Activated B cell treated with CpG ODN at 0.5 μM for 24 hours (primary cell): ENCODE data around the gene POLR2I. TPM values are rescaled to one million over a fixed set of nuclear protein-coding genes. Genes with fewer than 3 reads are reported as not detected.
"Not testable (repeated sequence)": the region's sequence is repeated elsewhere in the genome, so short reads cannot be mapped to it uniquely, and the experiment has no call there.

Source experiments
- ATAC-seq: fragments of 200-7000 bp; cut with Tn5 transposase; one replicate; pipeline ENCODE4 v1.10.0; 2021; ENCODE audit warnings: low read depth, mild to moderate bottlenecking, moderate library complexity
- CTCF ChIA-PET: fragments of 350-600 bp; sonication (Branson Sonifier 250); formaldehyde crosslinking; loops from one replicate; lab custom pipeline; 2021; ENCODE audit warnings: antibody characterized with exemption; lab: Charles Lee
- POLR2A ChIA-PET: fragments of 350-600 bp; sonication (Branson Sonifier 250); formaldehyde crosslinking; loops from one replicate; lab custom pipeline; 2021; ENCODE audit warnings: antibody characterized with exemption; lab: Charles Lee
- DNase-seq: peaks from one replicate; pipeline ENCODE4 v3.0.0; 2022
- H3K27ac Mint-ChIP-seq: one replicate; pipeline ENCODE4 v1.8.0; 2020; ENCODE audit warnings: mixed read lengths
- H3K27me3 Mint-ChIP-seq: one replicate; pipeline ENCODE4 v1.8.0; 2021; ENCODE audit warnings: mixed read lengths
- H3K36me3 Mint-ChIP-seq: one replicate; pipeline ENCODE4 v1.8.0; 2021; ENCODE audit warnings: low read depth, mixed read lengths
- H3K4me1 Mint-ChIP-seq: one replicate; pipeline ENCODE4 v1.8.0; 2021; ENCODE audit warnings: mixed read lengths
- H3K4me3 Mint-ChIP-seq: one replicate; pipeline ENCODE4 v1.8.0; 2020; ENCODE audit warnings: mild to moderate bottlenecking, mixed read lengths
- H3K9me3 Mint-ChIP-seq: one replicate; pipeline ENCODE4 v1.8.0; 2020; ENCODE audit warnings: mixed read lengths
- CTCF ChIP-seq: fragments of 200-600 bp; IDR thresholded peaks from one replicate; pipeline ENCODE4 v1.8.0; 2022; ENCODE audit warnings: antibody characterized with exemption, mild to moderate bottlenecking
- intact Hi-C: fragments of 100-400 bp; cut with micrococcal nuclease; formaldehyde crosslinking; loops from one replicate; pipeline ENCODE4 v1.15.1; 2024
- total RNA-seq: library from RNA; stranded (reverse); gene quantifications from 2 replicates; pipeline ENCODE4 v1.2.3, GENCODE V29; 2022

Gene POLR2I
- total RNA-seq, 1 donor from 2014 or later = 46.6 TPM

- DNase-seq = no peak
- intact Hi-C loops = no loop called here
- Mint-ChIP-seq H3K4me1 (peaks cover 14% of the 10 kb centered on the region), H3K9me3 (no peaks in the 10 kb centered on the region), H3K27ac (peak overlapping the region; percentile 30), H3K36me3 (peaks cover 19% of the 10 kb centered on the region), H3K4me3 (no peak overlapping the region), H3K27me3 (peaks cover 2% of the 10 kb centered on the region)
- POLR2A ChIA-PET = interaction anchor here (0.6 to 1.5 kb wide), 3 partner anchors 9 to 22 kb away, joined by 4 to 7 read pairs (median 6); partner anchors contain the start of gene TBCB
- TF ChIP-seq CTCF = no peak
- ATAC-seq = no peak
- CTCF ChIA-PET = interaction anchor here (1.4 to 2.4 kb wide), 2 partner anchors 8 to 9 kb away, joined by 3 to 12 read pairs; no protein-coding TSS in a partner anchor
These were observed 22.4 kb upstream of the POLR2I start for GRCh38 chr19:36136964-36137686.

GRCh38 chr19:36134867-36135266 is 20.2 kb upstream of the POLR2I start:
- H3K9me3 Mint-ChIP-seq, intact Hi-C loops, CTCF ChIA-PET, ATAC-seq, POLR2A ChIA-PET, H3K36me3 Mint-ChIP-seq, H3K4me3 Mint-ChIP-seq, H3K27ac Mint-ChIP-seq, DNase-seq, H3K27me3 Mint-ChIP-seq: not testable (repeated sequence)
- peaks cover 11% of the 10 kb centered on the region for H3K4me1 Mint-ChIP-seq

- not testable (repeated sequence) for H3K4me3 Mint-ChIP-seq, ATAC-seq
These were observed 16.5 kb upstream of the POLR2I start for GRCh38 chr19:36131221-36131620.

GRCh38 chr19:36128392-36128736 is 13.7 kb upstream of the POLR2I start:
- ATAC-seq = peak; percentile 23
- TF ChIP-seq CTCF = no peak
- intact Hi-C loops = loop anchor here (1.0 to 5.0 kb wide), 5 partner anchors 11 to 1379 kb away; partner anchors contain the start of genes TBCB, ZNF146, ZNF566 and ZNF793
- POLR2A ChIA-PET = interaction anchor here (0.6 to 4.3 kb wide), 12 partner anchors 8 to 1524 kb away, joined by 3 to 65 read pairs (median 6); partner anchors contain the start of genes ALKBH6, CAPNS1, POLR2I and TBCB
- no peak for DNase-seq
- Mint-ChIP-seq H3K4me3 (peak overlapping the region; percentile 92), H3K27ac (peak overlapping the region; percentile 98), H3K27me3 (no peaks in the 10 kb centered on the region), H3K4me1 (peaks cover 18% of the 10 kb centered on the region), H3K9me3 (no peaks in the 10 kb centered on the region), H3K36me3 (peaks cover 27% of the 10 kb centered on the region)
- CTCF ChIA-PET = interaction anchor here (0.6 to 4.9 kb wide), 19 partner anchors 8 to 366 kb away, joined by 3 to 68 read pairs (median 4); partner anchors contain the start of genes CAPNS1, COX7A1, POLR2I and TBCB

More at GRCh38 chr19:36131221-36131620, 16.5 kb upstream of the POLR2I start:
- intact Hi-C loops, H3K36me3 Mint-ChIP-seq, H3K9me3 Mint-ChIP-seq, H3K27me3 Mint-ChIP-seq, DNase-seq, H3K27ac Mint-ChIP-seq: not testable (repeated sequence)
- H3K4me1 Mint-ChIP-seq = peaks cover 14% of the 10 kb centered on the region
- ChIA-PET POLR2A (interaction anchor here (0.7 to 4.3 kb wide), 3 partner anchors 8 to 247 kb away, joined by 3 to 65 read pairs (median 3); partner anchors contain the start of genes CAPNS1, ZNF146 and ZNF565), CTCF (interaction anchor here (1.6 kb wide), 1 partner anchor 39 kb away, joined by 3 read pairs; no protein-coding TSS in a partner anchor)

GRCh38 chr19:36125557-36125956 is 10.9 kb upstream of the POLR2I start:
- Mint-ChIP-seq H3K9me3 (no peaks in the 10 kb centered on the region), H3K27me3 (no peaks in the 10 kb centered on the region), H3K4me1 (peaks cover 12% of the 10 kb centered on the region), H3K4me3 (no peak overlapping the region), H3K36me3 (peaks cover 40% of the 10 kb centered on the region), H3K27ac (no peak overlapping the region)
- intact Hi-C loops = loop anchor here (5.0 kb wide), 2 partner anchors 362 to 1382 kb away; partner anchors contain the start of genes ZNF566 and ZNF793
- CTCF ChIA-PET = interaction anchor here (4.9 kb wide), 1 partner anchor 45 kb away, joined by 68 read pairs; no protein-coding TSS in a partner anchor
- POLR2A ChIA-PET = interaction anchor here (0.6 to 2.3 kb wide), 2 partner anchors 11 to 12 kb away, joined by 4 to 6 read pairs; partner anchors contain the start of genes POLR2I and TBCB
- ATAC-seq (no peak), DNase-seq (no peak)
- TF ChIP-seq CTCF = no peak
